Endothelial cell of umbilical vein (primary cell): ENCODE results near the gene OPN1SW.

ENCODE experiments used
- CTCF ChIP-seq, 2 donors: IDR thresholded peaks; 1 replicate in 1 of 2; 2 replicates in 1 of 2; pipeline ENCODE4 v1.5.1; 2011; ENCODE audit warnings: low read length in 2 of 2, mild to moderate bottlenecking in 2 of 2, moderate library complexity in 2 of 2, control low read depth in 1 of 2, inconsistent platforms in 1 of 2, low read depth in 1 of 2; ENCODE audit not compliant: insufficient read depth in 1 of 2; ENCODE audit errors: extremely low read depth in 1 of 2
- POLR2A ChIP-seq: IDR thresholded peaks from 2 replicates; pipeline ENCODE4 v1.6.1; 2012; ENCODE audit warnings: low read depth, mild to moderate bottlenecking, control low read depth, low read length
- POLR2AphosphoS5 ChIP-seq: IDR thresholded peaks from 2 replicates; pipeline ENCODE4 v1.6.1; 2012; ENCODE audit warnings: low read depth, mild to moderate bottlenecking, control low read depth, low read length, moderate library complexity; ENCODE audit not compliant: insufficient read depth

- TF ChIP-seq CTCF (IDR thresholded peaks at IDR 0.05; ENCODE audit: extremely low read depth in 1 of 2, insufficient read depth in 1 of 2, low read depth in 1 of 2, low read length in 2 of 2): no peak
- TF ChIP-seq POLR2A: no peak
- TF ChIP-seq POLR2AphosphoS5: no peak
Measured at GRCh38 chr7:128755075-128755818, 20.3 kb downstream of the OPN1SW start.
